NCI-H526 (cell line): ENCODE results near the gene TNP2.

Experiments used
- DNase-seq, 2 experiments: peaks; one replicate each; lab custom pipeline; 2025; lab: John Stamatoyannopoulos, UW

The TNP2 gene

DNA sequence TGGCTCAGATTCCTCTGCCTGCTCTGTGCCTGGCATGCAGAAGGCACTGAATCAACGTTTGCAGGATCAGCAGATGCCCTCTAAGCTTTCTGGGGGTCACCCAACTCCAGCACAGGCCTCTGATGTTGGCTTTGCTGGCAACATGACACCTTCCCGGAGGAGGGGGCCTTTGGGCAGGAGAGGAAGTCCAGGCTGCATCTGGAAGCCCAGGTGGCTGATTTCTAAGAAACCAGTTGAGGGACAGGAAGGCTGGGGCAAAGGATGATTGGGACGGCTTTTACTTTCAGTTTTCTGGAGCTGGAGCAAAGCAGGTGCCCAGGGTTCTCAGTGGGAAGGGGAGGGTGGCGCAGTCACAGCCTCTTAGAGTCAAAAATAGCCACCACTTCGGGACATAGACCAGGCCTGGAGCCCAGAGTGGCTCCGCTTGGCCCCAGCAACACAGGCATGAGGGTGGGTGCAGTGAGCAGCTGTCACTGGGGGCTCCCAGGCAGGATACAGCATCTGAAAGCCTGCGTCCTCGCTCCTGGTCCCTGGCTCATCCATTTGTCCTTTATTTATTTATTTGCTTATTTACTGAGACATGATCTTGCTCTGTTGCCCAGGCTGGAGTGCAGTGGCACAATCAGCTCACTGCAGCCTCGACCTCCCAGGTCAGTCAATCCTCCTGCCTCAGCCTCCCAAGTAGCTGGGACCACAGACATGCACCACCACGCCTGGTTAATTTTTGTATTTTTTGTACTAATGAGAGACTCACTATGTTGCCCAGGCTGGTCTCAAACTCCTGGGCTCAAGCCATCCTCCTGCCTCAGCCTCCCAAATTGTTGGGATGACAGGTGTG, 28.3 kb downstream of the TNP2 start:
- no peak for DNase-seq

DNA sequence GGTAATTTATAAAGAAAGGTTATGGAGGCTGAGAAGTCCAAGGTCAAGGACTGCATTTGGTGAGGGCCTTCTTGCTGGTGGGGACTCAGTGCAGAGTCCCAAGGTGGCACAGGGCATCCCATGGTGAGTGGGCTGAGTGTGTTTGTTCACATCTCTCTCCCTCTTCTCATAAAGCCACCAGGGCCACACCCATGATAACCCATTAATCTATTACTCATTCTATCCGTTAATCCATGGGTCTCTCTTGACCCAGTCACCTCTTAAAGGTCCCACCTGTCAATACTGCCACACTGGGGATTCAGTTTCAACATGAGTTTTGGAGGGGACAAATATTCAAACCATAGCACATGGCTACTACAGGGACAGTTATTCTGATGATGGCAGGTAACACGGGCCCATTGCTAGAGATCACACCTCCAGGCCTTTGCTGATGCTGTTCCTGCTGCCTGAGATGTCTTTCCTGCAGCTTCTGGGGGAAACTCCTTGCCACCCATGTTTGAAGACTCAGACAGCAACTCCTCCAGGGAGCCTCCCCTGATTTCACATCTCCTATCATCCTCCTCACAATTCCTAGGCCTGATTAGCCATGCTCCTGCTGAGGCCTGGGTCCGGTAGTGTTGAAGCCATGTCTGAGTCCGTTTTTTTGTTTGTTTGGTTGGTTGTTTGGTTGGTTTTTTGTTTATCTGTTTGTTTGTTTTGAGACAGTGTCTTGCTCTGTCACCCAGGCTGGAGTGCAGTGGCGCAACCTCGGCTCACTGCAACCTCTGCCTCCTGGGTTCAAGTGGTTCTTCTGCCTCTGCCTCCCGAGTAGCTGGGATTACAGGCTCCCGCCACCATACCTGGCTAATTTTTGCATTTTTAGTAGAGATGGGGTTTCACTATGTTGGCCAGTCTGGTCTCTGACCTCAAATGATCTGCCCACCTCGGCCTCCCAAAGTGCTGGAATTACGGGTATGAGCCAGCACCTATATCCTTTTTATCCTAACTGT, 29.2 kb downstream of the TNP2 start:
- no peak for DNase-seq

DNA sequence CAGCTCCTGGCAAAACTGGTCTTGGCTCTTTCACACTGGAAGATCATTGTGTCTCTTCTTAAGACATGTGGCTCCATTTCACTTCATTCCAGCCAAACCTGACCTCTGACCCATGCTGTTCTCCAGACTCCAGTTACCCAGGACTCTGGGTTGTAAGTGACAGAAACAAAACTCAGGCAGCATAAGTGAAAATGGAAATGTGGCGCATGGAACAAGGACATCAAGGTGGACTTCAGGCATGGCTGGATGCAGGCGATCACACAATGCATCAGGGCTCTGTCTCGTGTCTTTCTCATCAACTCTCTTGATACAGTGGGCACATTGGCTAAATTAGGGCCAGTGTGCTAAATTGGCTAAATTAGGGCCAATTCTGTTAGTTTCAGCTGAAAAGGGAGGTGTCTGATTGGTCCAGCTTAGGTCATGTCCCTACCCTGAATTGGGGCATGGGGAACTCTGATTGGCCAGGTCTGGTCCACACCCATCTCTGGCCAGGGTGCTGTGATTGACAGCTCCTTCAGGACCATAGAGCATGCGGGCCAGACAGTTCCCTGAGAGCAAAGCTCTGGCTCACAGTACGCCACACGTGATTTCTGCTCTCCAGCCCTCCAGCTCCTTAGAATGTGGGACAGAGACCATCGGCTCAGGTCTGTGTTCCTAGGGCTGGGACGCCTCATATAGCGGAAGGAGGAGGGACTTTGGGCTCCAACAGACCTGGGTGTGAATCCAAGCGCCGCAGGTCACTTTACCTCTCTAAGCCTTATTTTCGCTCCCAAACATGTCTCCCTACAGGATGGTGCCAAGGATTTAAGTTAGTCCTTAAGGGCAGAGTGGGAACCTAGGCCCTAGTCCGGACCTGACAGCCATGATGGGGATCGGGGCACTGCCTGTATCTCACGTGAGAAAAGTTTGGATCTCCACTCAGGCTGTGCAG, 30.6 kb downstream of the TNP2 start:
- DNase-seq: no peak

DNA sequence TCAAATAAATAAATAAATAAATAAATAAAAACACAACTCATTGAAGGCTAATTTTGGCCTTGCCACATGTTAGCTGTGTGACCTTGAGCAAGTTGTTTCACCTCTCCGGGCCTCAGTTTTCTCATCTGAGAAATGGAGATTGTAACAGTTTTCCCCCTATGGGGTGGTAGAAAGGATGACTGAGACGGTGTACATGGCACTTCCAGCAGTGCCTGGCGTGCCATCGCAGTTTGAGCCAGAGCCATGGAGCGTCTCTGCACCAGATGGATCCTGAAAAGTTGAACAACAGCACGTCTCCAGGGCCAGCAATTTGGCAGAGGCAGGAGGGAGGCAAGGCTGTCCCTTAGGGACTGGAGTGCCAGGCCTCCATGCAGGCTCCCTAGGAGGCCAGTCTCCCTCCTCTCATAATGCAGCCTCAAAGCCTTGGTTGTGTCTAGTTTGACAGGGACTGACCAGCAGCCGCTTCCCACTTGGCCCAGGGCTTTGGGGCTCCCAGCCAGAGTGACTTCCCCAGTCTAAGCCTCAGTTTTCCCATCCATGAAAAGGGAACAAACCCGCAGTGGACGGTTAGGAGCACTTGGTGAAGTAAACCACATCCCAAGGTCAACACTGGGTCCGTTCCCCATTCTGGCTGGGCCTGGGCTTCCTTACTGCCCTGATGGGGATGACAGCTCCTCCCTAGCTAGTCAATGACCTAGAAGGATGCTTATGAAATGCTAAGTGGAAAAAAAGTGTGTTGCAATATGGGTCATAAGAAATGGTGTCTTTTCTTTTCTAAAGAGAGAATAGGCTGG, 32.5 kb downstream of the TNP2 start:
- no peak for DNase-seq

- peak; percentile 36 to 77 for DNase-seq
Observed at GRCh38 chr16:11235703-11235991, 33.5 kb downstream of the TNP2 start.

DNA sequence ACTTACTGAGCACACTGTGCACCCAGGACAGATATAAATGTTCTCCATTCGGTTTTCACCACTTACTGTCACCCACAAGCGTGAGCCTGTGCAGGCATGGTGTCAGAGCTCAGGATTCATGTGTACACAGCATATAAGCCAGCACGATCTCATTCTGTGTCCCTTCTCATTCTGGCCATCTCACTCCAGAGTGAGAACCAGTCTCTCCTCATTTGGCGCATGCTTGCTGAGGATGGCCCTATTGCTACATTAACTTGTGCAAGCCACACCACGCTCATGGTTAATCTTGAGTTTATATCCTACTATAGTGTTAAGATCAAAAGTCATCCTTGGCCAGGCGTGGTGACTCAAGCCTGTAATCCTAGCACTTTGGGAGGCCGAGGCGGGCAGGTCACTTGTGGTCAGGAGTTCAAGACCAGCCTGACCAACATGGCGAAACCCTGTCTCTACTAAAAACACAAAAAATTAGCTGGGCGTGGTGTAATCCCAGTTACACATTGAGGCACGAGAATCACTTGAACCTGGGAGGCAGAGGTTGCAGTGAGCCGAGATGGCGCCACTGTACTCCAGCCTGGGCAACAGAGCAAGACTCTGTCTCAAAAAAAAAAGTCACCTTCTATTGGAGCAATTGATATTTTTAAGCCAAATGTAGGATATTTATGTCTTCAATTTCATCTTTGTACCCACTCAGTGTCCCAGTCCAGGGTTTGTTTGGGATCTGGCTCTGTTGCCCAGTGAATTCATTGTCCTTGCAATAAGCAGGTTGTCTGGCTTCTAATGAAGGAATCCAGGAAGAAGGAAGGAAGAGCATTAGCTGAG, 34.0 kb downstream of the TNP2 start:
- no peak for DNase-seq

DNA sequence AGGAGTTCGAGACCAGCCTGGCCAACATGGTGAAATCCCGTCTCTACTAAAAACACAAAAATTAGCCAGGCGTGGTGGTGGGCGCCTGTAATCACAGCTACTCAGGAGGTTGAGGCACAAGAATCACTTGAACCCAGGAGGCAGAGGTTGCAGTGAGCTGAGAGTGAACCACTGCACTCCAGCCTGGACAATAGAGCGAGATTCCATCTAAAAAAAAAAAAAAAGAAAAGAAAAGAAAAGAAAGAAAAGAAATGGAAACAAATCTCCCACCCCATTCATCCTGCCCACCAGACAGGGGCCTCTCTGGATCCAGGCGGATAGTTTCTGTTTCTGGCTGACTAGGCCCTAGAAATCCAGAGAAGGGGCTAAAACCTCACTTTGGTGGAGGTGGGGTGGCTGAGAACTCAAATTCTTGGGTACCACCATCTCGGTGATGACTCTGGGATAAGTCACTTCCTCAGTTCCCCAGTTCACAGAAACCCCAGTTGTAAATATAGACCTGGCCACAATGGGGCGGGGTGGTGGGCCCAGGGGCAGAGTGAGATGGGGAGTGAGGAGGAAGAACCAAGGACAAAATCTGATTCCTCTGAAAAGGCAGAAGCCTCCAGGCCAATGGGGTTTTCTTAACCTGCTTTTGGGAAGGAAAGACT, 35.3 kb downstream of the TNP2 start:
- DNase-seq: no peak

GRCh38 chr16:11232852-11233726, 36.0 kb downstream of the TNP2 start:
- DNase-seq: no peak

GRCh38 chr16:11232302-11232851, 36.7 kb downstream of the TNP2 start:
- no peak for DNase-seq

DNA sequence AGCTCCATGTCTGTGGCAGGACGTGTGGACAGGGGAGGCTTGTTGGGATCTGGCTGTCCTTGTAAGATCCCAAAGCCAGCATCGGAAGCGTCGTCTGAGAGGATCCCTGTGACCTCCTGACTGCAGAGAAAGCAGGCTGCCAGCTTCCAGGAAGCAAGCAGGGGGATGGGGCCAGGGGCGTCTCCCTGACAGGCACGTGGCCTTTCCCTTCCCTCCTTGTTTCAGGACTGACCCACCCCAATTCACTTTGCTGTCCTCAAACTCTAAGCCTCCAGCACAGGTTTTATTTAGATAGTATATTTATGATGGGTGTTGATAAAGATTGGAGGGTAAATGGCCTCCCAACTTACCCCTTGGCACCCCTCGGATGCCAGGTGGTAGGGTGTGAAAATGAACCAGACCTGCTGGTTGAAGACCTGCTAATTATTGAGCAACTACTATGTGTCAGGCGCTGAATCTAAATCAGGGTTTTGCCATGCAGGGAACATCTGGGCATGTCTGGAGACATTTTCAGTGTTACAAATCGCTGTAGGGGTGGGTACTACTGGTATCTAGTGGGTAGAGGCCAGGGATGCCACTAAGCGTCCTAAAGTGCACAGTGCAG, 37.7 kb downstream of the TNP2 start:
- no peak for DNase-seq

DNA sequence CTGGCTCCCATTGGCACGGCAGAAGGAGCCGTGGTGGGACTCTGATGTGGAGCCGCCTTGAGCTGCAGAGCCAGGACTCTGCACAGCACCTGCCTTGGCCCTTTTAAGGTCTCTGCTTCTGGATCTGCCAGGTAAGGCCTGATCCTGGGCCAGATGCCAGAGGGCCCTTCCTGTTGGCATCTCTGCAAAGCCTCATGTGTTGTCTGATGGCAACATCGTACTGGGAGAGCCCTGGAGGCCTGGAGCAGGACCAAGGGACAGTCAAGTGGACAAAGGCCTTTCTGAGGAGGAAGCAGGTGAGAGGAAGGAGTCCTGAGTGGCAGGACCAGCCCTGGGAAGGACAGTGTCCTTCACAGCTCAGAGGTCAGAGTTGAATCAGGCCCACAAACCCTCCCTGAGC, 39.2 kb downstream of the TNP2 start:
- DNase-seq: no peak

- no peak for DNase-seq
Observed at GRCh38 chr16:11229432-11229831, 39.7 kb downstream of the TNP2 start.

GRCh38 chr16:11225677-11226549, 43.2 kb downstream of the TNP2 start:
- DNase-seq: no peak

DNA sequence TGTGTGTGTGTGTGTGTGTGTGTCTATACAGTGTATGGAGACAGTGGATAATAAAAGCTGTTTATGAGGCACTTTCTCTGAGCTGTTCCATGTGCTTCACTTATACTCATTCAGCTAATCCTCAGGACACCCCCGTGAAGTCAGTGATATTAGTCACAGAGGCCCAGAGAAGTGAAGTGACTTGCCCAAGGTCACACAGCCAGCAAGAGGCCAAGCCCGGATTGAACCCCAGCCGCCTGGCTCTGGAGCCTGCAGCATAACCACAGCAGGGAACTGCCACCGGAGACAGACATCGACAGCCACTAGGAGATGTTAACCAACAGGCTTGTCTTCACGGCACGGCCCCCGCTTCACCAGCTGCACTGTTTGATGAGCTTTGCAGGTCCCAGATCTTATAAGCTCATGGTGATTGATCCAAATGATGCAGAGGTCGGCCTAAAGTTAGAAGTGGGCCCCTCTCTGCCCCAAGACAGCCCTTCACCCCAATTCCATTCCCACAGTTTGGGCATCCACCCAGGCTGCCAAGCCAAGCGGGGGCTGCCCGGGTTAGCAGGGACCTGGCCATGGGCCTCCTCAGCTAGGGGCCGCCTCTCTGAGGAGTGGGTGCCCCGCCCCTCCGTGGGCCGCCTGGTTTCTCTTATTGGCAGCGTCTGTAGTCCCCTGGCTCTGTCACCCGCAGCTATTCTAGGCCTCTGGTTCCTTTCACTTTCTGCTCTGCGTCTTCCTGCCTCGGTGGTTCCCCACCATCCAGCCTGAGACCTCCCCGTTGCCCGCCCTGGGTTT, 44.0 kb downstream of the TNP2 start:
- DNase-seq: no peak

DNA sequence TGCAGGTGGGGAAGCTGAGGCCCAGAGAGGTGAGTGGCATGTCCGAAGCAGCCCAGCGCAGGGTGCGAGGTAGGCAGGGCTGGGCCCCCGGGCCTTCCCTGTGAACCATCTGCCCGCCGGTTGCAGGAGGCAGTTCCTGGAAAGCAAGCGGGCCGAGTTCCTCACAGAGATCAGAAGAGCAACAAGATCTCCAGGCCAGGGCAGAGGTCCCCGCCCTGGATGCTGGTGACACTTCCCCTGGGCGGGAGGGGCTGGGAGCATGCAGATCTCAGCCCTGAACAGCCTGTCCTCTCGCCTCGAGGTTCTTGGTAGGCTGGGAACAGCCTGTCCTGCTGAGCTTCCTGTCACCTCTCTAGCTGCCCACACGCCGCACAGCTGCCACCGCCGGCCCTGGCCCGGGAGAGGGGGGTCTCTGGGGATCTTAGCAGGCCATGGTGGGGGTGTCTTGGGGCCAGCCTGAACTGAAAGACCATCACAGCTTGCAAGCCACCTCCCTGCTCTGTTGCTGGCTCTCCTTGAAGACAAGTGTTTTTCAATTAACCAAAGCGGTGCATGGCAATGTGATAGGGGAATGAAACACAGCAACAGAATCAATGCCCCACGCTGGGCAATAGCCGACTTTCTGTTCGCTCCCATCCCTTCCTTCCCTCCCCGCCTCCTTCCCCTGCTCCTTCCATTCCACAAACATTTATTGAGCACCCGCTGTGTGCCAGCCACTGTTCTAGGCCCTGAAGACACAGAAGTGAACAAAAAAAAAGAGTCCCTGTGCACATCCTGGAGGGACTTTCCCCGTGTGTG, 44.8 kb downstream of the TNP2 start:
- no peak for DNase-seq
